ENCODE measurements around the gene QARS1.

QARS1 gene

DNA sequence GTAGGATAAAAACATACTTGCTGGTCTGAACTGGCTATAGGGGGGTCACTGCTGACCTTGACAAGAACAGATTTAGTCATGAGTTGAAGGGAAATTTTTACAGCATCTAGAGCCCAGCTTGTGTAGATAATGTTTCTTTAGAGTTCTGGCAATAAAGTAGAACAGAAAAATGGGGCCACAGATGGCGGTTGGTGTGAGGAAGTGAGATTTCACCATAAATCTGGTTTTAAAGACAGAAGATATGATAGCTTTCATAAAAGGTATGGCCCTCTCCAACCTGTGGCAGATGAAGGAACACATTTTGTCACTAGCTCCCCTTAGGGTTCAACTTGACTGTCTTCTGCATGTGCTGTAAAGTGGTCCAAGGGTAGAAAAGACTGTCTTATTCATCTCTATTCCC, 51.0 kb downstream of the QARS1 start:
- no peak for DNase-seq (ENCODE audit: low spot score)

Data from RKO (cell line).